ENCODE measurements around the gene SLC35E2B.
"Not testable (repeated sequence)": the region's sequence is repeated elsewhere in the genome, so short reads cannot be mapped to it uniquely, and the experiment has no call there.

DNA sequence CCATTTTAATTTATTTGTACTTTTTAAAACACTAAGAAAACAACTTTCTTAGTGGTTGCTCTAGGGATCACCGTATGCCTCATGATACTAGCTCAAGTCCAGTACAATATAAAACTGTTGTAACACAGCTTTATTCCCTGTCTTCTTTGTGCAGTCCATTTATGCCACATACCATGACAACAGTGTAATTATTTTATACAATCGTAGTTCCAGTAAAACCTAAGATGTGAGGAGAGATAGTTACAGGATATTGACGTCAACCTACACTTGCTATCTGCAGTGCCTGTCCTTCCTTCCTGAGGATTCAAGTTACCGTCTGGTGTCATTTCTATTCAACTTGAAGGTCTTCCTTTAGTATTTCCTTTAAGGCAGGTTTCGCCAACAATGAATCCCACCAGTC lies 46.3 kb downstream of the SLC35E2B start:
- TF ChIP-seq, protein P1, sequence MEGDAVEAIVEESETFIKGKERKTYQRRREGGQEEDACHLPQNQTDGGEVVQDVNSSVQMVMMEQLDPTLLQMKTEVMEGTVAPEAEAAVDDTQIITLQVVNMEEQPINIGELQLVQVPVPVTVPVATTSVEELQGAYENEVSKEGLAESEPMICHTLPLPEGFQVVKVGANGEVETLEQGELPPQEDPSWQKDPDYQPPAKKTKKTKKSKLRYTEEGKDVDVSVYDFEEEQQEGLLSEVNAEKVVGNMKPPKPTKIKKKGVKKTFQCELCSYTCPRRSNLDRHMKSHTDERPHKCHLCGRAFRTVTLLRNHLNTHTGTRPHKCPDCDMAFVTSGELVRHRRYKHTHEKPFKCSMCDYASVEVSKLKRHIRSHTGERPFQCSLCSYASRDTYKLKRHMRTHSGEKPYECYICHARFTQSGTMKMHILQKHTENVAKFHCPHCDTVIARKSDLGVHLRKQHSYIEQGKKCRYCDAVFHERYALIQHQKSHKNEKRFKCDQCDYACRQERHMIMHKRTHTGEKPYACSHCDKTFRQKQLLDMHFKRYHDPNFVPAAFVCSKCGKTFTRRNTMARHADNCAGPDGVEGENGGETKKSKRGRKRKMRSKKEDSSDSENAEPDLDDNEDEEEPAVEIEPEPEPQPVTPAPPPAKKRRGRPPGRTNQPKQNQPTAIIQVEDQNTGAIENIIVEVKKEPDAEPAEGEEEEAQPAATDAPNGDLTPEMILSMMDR (IDR thresholded peaks at IDR 0.05) = not testable (repeated sequence)
- not testable (repeated sequence) for TF ChIP-seq POLR2A (IDR thresholded peaks at IDR 0.05); POLR2AphosphoS5 (IDR thresholded peaks at IDR 0.05); EP300 (IDR thresholded peaks at IDR 0.05; ENCODE audit: low read depth)

Measured in transverse colon (tissue), 4 donors.